ENCODE measurements around the gene TRAK1. TPM values are rescaled to one million over a fixed set of nuclear protein-coding genes. Genes with fewer than 3 reads are reported as not detected.
"Not testable (repeated sequence)": the region's sequence is repeated elsewhere in the genome, so short reads cannot be mapped to it uniquely, and the experiment has no call there.

The TRAK1 gene
- total RNA-seq, 1 donor from 2014 or later: 323 TPM

- no peak for ATAC-seq
- intact Hi-C loops (cut with micrococcal nuclease): loop anchor here (10.0 kb wide), 1 partner anchor 80 kb away; no protein-coding TSS in a partner anchor
- DNase-seq: peak; percentile 45
Observed at GRCh38 chr3:42094691-42095391, 3.7 kb downstream of the TRAK1 start.

- intact Hi-C loops (cut with micrococcal nuclease): loop anchor here (10.0 kb wide), 1 partner anchor 81 kb away; no protein-coding TSS in a partner anchor
- ATAC-seq: no peak
- DNase-seq: no peak
Observed at GRCh38 chr3:42095540-42095939, 4.4 kb downstream of the TRAK1 start.

- no peak for DNase-seq
- intact Hi-C loops (cut with micrococcal nuclease): loop anchor here (10.0 kb wide), 1 partner anchor 82 kb away; no protein-coding TSS in a partner anchor
- ATAC-seq: no peak
Observed at GRCh38 chr3:42096796-42097565, 5.8 kb downstream of the TRAK1 start.

- ATAC-seq (no peak), DNase-seq (no peak)
- intact Hi-C loops (cut with micrococcal nuclease): loop anchor here (10.0 kb wide), 1 partner anchor 83 kb away; no protein-coding TSS in a partner anchor
Observed at GRCh38 chr3:42097566-42097946, 6.4 kb downstream of the TRAK1 start.

GRCh38 chr3:42098171-42098570 lies 7.0 kb downstream of the TRAK1 start:
- intact Hi-C loops (cut with micrococcal nuclease): loop anchor here (10.0 kb wide), 1 partner anchor 83 kb away; no protein-coding TSS in a partner anchor
- ATAC-seq (no peak), DNase-seq (no peak)

- ATAC-seq: peak; percentile 10
- intact Hi-C loops (cut with micrococcal nuclease): loop anchor here (10.0 kb wide), 1 partner anchor 84 kb away; no protein-coding TSS in a partner anchor
- DNase-seq: no peak
Observed at GRCh38 chr3:42099020-42099765, 8.0 kb downstream of the TRAK1 start.

- ATAC-seq: peak; percentile 68
Observed at GRCh38 chr3:42101048-42101447, 9.9 kb downstream of the TRAK1 start.

GRCh38 chr3:42101481-42101880 lies 10.3 kb downstream of the TRAK1 start:
- intact Hi-C loops (cut with micrococcal nuclease): loop anchor here (10.0 kb wide), 1 partner anchor 207 kb away; no protein-coding TSS in a partner anchor
- no peak for DNase-seq
- peak; percentile 36 for ATAC-seq

More at GRCh38 chr3:42101048-42101447, 9.9 kb downstream of the TRAK1 start:
- intact Hi-C loops (cut with micrococcal nuclease): loop anchor here (10.0 kb wide), 1 partner anchor 206 kb away; no protein-coding TSS in a partner anchor
- DNase-seq: peak; percentile 67

- DNase-seq (no peak), ATAC-seq (peak; percentile 17)
- intact Hi-C loops (cut with micrococcal nuclease): loop anchor here (10.0 kb wide), 1 partner anchor 208 kb away; no protein-coding TSS in a partner anchor
Observed at GRCh38 chr3:42102571-42102970, 11.4 kb downstream of the TRAK1 start.

- DNase-seq, ATAC-seq: not testable (repeated sequence)
- intact Hi-C loops (cut with micrococcal nuclease): loop anchor here (10.0 kb wide), 1 partner anchor 209 kb away; no protein-coding TSS in a partner anchor
Observed at GRCh38 chr3:42103921-42104665, 12.9 kb downstream of the TRAK1 start.

- not testable (repeated sequence) for ATAC-seq
Observed at GRCh38 chr3:42105994-42106393, 14.8 kb downstream of the TRAK1 start.

GRCh38 chr3:42106646-42107045 lies 15.5 kb downstream of the TRAK1 start:
- no peak for DNase-seq
- intact Hi-C loops (cut with micrococcal nuclease): loop anchor here (10.0 kb wide), 1 partner anchor 212 kb away; no protein-coding TSS in a partner anchor
- ATAC-seq: no peak

More at GRCh38 chr3:42105994-42106393, 14.8 kb downstream of the TRAK1 start:
- intact Hi-C loops (cut with micrococcal nuclease): loop anchor here (10.0 kb wide), 1 partner anchor 211 kb away; no protein-coding TSS in a partner anchor
- not testable (repeated sequence) for DNase-seq

- DNase-seq (no peak), ATAC-seq (no peak)
- intact Hi-C loops (cut with micrococcal nuclease): no loop called here
Observed at GRCh38 chr3:42110631-42111030, 19.5 kb downstream of the TRAK1 start.

GRCh38 chr3:42114130-42114725 lies 23.1 kb downstream of the TRAK1 start:
- intact Hi-C loops (cut with micrococcal nuclease): no loop called here
- no peak for DNase-seq
- no peak for ATAC-seq

- intact Hi-C loops (cut with micrococcal nuclease): loop anchor here (5.0 kb wide), 1 partner anchor 77 kb away; no protein-coding TSS in a partner anchor
- peak; percentile 40 for ATAC-seq
- peak; percentile 44 for DNase-seq
Observed at GRCh38 chr3:42115215-42115614, 24.1 kb downstream of the TRAK1 start.

- intact Hi-C loops (cut with micrococcal nuclease): loop anchor here (5.0 kb wide), 1 partner anchor 76 kb away; no protein-coding TSS in a partner anchor
- ATAC-seq: no peak
- DNase-seq: no peak
Observed at GRCh38 chr3:42115946-42116345, 24.8 kb downstream of the TRAK1 start.

- intact Hi-C loops (cut with micrococcal nuclease): loop anchor here (5.0 kb wide), 1 partner anchor 76 kb away; no protein-coding TSS in a partner anchor
- DNase-seq (no peak), ATAC-seq (no peak)
Observed at GRCh38 chr3:42116466-42116865, 25.3 kb downstream of the TRAK1 start.
